Lung (tissue), 12 donors: ENCODE measurements around the gene MRPS10. TPM values are rescaled to one million over a fixed set of nuclear protein-coding genes. Genes with fewer than 3 reads are reported as not detected.

Source experiments
- ATAC-seq: fragments of 200-7000 bp; cut with Tn5 transposase; one replicate; pipeline ENCODE4 v1.9.1; 2020; ENCODE audit warnings: moderate number of reproducible peaks; ENCODE audit not compliant: insufficient read depth, low FRiP score
- DNase-seq, 3 donors: peaks; one replicate each; pipeline ENCODE4 v3.0.0-alpha.2; 2013 to 2017
- H3K27ac ChIP-seq, 2 donors: one replicate each; pipeline ENCODE4 v1.5.1; 2013; ENCODE audit warnings: mild to moderate bottlenecking in 2 of 2, moderate library complexity in 2 of 2, control low read depth in 1 of 2, inconsistent platforms in 1 of 2, low read depth in 1 of 2, low read length in 1 of 2
- H3K27me3 ChIP-seq, 3 donors: one replicate each; pipeline ENCODE4 v1.5.1; 2013; ENCODE audit warnings: low read length in 2 of 3; ENCODE audit not compliant: control insufficient read depth in 3 of 3, insufficient read depth in 3 of 3
- H3K36me3 ChIP-seq, 4 donors: one replicate each; pipeline ENCODE4 v1.5.1; 2013; ENCODE audit warnings: low read length in 4 of 4, mild to moderate bottlenecking in 1 of 4, moderate library complexity in 1 of 4; ENCODE audit not compliant: control insufficient read depth in 4 of 4, insufficient read depth in 4 of 4
- H3K4me1 ChIP-seq, 5 donors: one replicate each; pipeline ENCODE4 v1.5.1; 2013; ENCODE audit warnings: low read length in 5 of 5, mild to moderate bottlenecking in 2 of 5, moderate library complexity in 1 of 5; ENCODE audit not compliant: control insufficient read depth in 5 of 5, insufficient read depth in 5 of 5
- H3K4me3 ChIP-seq: one replicate; pipeline ENCODE4 v1.5.1; 2013; ENCODE audit warnings: mild to moderate bottlenecking, control low read depth, moderate library complexity
- H3K9ac ChIP-seq, 2 donors: one replicate each; pipeline ENCODE4 v1.5.1; 2013; ENCODE audit warnings: low read length in 2 of 2, control low read depth in 1 of 2; ENCODE audit not compliant: insufficient read depth in 1 of 2
- H3K9me3 ChIP-seq, 4 donors: one replicate each; pipeline ENCODE4 v1.5.1; 2013; ENCODE audit warnings: low read length in 3 of 4, mild to moderate bottlenecking in 1 of 4, moderate library complexity in 1 of 4; ENCODE audit not compliant: control insufficient read depth in 4 of 4, insufficient read depth in 3 of 4
- CTCF ChIP-seq: IDR thresholded peaks from 2 replicates; pipeline ENCODE4 v1.5.1; 2012; ENCODE audit warnings: mild to moderate bottlenecking; ENCODE audit errors: control extremely low read depth, extremely low read depth
- WGBS, 2 donors: extraction: QIAGEN DNeasy Blood & Tissue Kit; methylation state at CpG; one replicate each; pipeline ENCODE4 v1.1.7; 2013; 5-methylcytosine and 5-hydroxymethylcytosine counted together
- polyA plus RNA-seq, 2 donors: library from polyadenylated mRNA; stranded (reverse); fragments of 200-250 nt; gene quantifications; one replicate each; pipeline ENCODE4 v1.2.1, GENCODE V29; 2013
- total RNA-seq, 2 donors: library from RNA; depleted of rRNA in 1 of 2; stranded (reverse); fragments of >200 nt in 1 of 2; gene quantifications; one replicate each; pipeline ENCODE4 v1.2.1, GENCODE V29; 2014 to 2021
- donor health status: control.
- donor health status: control.
- donor health status: Bipolar disorder and iron deficiency.
- donor health status: healthy.
- donor health status: DM: yes; HTN: yes; CAD: no.

MRPS10 gene
- total and polyA plus RNA-seq, 4 donors = 19.7 to 26.5 (median 22.5) TPM

DNA sequence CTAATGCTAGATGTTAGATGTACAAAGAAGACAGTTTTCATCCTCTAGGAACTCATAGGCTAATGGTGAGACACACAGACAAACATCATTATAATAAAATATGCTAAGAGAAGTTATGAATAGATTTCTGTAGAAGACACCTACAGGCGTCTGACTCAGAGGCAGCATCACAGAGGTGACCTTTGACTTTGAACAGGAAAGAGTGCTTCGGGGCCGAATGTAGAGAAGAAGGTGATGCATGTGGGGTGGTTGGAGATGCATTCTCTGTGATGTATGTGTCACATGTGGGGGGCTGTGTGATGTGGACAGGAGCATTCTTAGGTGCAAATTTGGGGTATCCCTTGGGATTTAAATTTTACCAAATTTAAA lies 37.7 kb downstream of the MRPS10 start:
- no peak for DNase-seq
- Histone ChIP-seq H3K9ac (no peak overlapping the region), H3K4me1 (peaks cover 0 to 6% (median 0%) of the 10 kb centered on the region in 5 donors), H3K27me3 (no peaks in the 10 kb centered on the region), H3K36me3 (no peaks in the 10 kb centered on the region), H3K9me3 (no peaks in the 10 kb centered on the region), H3K4me3 (no peak overlapping the region), H3K27ac (no peak overlapping the region)
- ATAC-seq = no peak
- 83% methylated on average over 3 of the region's 3 CpGs for WGBS, 2 donors
- no peak for TF ChIP-seq CTCF

DNA sequence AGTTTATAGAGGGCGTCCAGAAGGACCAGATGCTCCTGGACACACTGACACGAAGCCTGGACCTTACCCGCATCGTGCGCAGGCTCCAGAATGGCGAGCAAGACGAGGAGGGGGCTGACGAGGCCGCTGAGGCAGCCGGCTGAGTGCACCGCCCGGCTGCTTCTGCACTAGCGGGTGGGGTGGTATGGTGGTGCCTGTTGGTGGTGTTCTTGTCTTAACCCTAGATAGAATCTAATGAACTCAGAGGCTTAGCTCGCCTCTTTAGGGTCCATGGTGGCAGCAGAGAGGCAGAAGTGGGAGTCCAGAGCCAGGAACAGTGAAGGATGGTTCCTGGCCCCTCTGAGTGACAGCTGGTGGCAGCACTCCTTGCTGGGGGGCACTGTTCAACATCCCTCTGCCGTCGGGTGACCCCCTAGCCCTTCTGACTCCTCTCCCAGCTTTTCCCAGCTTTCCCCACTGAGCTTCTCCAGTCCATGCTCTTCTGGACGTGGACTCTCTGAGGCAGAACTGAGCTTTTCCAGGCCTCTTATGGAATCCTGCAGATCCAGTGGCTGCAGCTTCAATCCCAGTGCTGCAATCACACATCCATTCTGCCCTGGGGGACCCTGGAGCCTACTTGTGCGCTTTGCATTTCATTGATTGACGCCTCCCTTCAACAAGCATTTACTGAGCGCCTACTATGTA lies 38.3 kb downstream of the MRPS10 start:
- WGBS, 2 donors = 88 to 90% methylated on average over 20 of the region's 20 CpGs
- Histone ChIP-seq H3K9ac (no peak overlapping the region), H3K9me3 (no peaks in the 10 kb centered on the region), H3K4me3 (no peak overlapping the region), H3K4me1 (peaks cover 0 to 6% (median 0%) of the 10 kb centered on the region in 5 donors), H3K27me3 (no peaks in the 10 kb centered on the region), H3K27ac (no peak overlapping the region), H3K36me3 (no peaks in the 10 kb centered on the region)
- no peak for DNase-seq
- TF ChIP-seq CTCF = no peak
- ATAC-seq = no peak

DNA sequence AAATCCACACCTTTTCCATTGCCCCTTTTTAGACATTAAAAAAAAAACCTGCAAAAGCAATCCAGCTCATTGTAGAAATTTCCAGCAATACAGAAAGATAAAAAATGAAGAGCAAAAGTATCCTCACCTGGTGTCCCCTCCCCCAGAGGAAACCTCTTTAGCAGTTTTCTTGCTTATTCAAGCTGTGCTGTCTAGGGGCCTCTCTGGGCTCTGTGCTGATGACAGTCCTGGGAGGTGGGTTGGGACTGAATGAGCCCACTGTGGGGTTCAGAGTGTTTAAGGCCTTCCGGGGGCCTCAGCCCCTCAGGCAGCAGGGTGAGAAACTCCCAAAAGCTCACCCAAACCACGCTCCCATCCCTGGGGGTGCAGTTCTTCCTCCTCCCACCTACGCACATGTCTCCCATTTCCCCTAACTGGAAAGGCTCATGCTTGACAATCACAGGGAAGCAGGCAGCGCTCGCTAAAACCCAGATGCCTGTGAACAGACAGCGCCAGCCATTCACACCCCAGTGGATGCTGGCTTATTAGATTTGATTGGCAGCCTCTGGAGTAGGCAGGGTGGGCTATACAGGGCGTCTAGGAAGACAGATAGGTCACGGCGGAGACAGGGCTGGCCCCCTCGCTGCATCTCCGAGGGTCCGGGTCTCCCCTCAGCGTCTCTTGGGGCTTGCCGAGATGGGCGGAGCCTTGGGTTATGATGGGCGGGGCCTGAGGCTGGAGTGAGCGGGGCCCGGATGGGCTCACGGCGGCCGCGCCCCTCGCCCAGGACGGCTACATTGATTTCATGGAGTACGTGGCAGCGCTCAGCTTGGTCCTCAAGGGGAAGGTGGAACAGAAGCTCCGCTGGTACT lies 39.9 kb downstream of the MRPS10 start:
- no peaks in the 10 kb centered on the region for H3K27me3 ChIP-seq
- DNase-seq = peak; percentile 13 to 40 (median 21)
- WGBS, 2 donors = 21 to 23% methylated on average over 27 of the region's 27 CpGs
- H3K36me3 ChIP-seq = no peaks in the 10 kb centered on the region
- H3K4me3 ChIP-seq = no peak overlapping the region
- H3K9ac ChIP-seq = no peak overlapping the region
- peaks cover 0 to 6% (median 0%) of the 10 kb centered on the region in 5 donors for H3K4me1 ChIP-seq
- no peak overlapping the region for H3K27ac ChIP-seq
- ATAC-seq = no peak
- no peak for TF ChIP-seq CTCF
- no peaks in the 10 kb centered on the region for H3K9me3 ChIP-seq
